ENCODE data around the gene ZNF117.

The ZNF117 gene

DNA sequence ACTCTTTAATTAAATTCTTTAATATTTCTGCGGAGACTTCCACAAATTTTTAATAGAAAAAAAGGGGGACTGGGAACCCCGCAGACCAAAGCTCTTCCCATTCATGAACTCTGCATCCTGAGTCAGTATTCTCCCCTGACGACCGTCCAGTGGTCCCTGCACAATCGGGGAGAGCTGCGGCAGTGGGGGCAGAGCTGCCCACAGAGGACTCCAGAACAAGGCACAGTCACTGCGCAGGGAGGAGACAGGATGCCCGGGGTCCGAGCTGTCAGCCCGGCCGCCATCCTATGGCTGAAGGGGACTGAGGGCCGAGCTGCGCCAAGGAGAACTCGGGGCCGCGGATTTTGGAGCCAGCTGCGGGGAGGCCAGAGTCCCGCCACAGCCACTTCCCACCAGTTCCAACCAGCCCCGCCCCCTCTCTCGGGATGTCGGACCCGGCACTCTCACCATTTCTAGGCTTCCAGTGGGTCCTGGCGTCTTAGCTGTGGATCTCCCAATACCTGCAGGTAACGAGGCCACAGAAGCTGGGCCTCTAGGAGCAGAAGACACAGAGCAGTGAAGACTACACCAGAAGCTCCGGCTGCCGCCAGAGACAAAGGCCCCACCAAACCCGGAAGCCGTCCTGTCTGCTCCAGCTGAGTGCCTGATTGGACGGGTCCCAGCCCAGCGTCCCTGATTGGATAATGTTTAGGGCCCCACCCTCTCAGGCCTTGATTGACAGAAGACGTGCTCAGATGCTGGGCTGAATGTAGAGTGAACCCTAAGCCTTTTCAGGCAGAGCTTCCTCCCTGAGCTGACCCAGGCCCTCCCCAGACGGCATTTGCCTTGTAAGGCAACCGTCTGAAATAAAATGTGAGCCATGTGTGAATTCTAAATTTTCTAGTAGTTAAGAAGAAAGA, 15.5 kb upstream of the ZNF117 start, which contains the start of gene ERV3-1:
TSS of gene ERV3-1 (minus strand) at position 594 of the 899 bp plus-strand sequence. CDS start 13,661 bp downstream, outside the sequence.
- H3K4me3 ChIP-seq (ENCODE audit: low read depth, low read length) = peak within 1 kb of the TSS; percentile 89
- TF ChIP-seq MYC (IDR thresholded peaks at IDR 0.05; ENCODE audit: low read depth, low read length) = no peak
- TF ChIP-seq POLR2A (IDR thresholded peaks at IDR 0.05; ENCODE audit: extremely low read depth, insufficient read length) = peak; percentile 99
- TF ChIP-seq, protein P1, sequence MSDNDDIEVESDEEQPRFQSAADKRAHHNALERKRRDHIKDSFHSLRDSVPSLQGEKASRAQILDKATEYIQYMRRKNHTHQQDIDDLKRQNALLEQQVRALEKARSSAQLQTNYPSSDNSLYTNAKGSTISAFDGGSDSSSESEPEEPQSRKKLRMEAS (IDR thresholded peaks at IDR 0.05; ENCODE audit: low read depth, low read length) = peak; percentile 30; the same call in 1 of the 2 replicates
- TF ChIP-seq, protein P2, sequence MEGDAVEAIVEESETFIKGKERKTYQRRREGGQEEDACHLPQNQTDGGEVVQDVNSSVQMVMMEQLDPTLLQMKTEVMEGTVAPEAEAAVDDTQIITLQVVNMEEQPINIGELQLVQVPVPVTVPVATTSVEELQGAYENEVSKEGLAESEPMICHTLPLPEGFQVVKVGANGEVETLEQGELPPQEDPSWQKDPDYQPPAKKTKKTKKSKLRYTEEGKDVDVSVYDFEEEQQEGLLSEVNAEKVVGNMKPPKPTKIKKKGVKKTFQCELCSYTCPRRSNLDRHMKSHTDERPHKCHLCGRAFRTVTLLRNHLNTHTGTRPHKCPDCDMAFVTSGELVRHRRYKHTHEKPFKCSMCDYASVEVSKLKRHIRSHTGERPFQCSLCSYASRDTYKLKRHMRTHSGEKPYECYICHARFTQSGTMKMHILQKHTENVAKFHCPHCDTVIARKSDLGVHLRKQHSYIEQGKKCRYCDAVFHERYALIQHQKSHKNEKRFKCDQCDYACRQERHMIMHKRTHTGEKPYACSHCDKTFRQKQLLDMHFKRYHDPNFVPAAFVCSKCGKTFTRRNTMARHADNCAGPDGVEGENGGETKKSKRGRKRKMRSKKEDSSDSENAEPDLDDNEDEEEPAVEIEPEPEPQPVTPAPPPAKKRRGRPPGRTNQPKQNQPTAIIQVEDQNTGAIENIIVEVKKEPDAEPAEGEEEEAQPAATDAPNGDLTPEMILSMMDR (IDR thresholded peaks at IDR 0.05; ENCODE audit: low read depth, low read length) = no peak
- peak; percentile 100 for DNase-seq (ENCODE audit: low read depth)

DNA sequence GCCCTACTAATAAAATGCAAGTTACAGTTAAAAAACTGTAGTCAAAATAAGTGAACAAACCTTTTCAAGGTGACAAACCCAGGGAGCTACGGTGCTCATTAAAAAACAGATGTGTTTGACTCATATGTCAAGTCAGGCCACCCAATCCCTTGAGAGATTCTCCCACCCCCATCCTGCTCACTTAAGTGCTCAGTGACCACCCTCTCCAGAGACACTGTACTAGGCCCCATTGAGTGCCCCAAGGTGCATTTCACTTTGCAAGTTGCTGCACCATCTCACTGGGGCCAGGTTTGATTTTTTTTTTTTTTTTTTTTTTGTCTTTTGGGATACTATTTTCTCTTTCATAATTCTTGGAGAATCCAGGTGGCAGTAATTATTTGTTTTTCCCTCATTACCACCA, 13.7 kb upstream of the ZNF117 start:
- DNase-seq (ENCODE audit: low read depth) = peak; percentile 58
- peak overlapping the region; percentile 89 for H3K4me3 ChIP-seq (ENCODE audit: low read depth, low read length)
- TF ChIP-seq, protein P1 (IDR thresholded peaks at IDR 0.05; ENCODE audit: low read depth, low read length) = no peak
- no peak for TF ChIP-seq POLR2A (IDR thresholded peaks at IDR 0.05; ENCODE audit: extremely low read depth, insufficient read length)
- TF ChIP-seq MYC (IDR thresholded peaks at IDR 0.05; ENCODE audit: low read depth, low read length) = no peak
- TF ChIP-seq, protein P2 (IDR thresholded peaks at IDR 0.05; ENCODE audit: low read depth, low read length) = no peak

DNA sequence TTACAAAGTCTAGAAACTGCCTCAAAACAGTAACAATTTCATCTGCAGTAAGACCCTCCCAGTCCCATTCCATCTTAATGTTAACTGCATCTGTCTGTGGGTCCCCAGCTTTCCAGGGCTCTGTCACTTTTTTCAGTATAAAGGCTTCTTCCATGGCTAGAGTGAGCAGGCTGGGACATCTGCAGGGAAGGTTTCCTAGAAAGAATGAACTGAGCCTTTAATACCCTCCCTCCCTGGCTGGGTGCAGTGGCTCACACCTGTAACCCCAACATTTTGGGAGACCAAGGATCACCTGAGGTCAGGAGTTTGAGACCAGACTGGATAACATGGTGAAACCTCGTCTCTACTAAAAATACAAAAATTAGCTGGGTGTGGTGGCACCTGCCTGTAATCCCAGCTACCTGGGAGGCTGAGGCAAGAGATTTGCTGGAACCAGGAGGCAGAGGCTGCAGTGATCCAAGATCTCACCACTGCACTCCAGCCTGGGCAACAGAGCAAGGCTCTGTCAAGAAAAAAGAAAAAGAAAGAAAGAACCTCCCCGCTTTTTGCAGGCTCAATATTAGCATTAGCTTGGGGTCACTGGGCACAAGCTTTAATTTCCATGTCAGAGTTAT, 12.2 kb upstream of the ZNF117 start:
- no peak for DNase-seq (ENCODE audit: low read depth)
- TF ChIP-seq, protein P2 (IDR thresholded peaks at IDR 0.05; ENCODE audit: low read depth, low read length) = no peak
- TF ChIP-seq POLR2A (IDR thresholded peaks at IDR 0.05; ENCODE audit: extremely low read depth, insufficient read length) (no peak), MYC (IDR thresholded peaks at IDR 0.05; ENCODE audit: low read depth, low read length) (no peak)
- TF ChIP-seq, protein P1 (IDR thresholded peaks at IDR 0.05; ENCODE audit: low read depth, low read length) = no peak
- no peak overlapping the region for H3K4me3 ChIP-seq (ENCODE audit: low read depth, low read length)

DNA sequence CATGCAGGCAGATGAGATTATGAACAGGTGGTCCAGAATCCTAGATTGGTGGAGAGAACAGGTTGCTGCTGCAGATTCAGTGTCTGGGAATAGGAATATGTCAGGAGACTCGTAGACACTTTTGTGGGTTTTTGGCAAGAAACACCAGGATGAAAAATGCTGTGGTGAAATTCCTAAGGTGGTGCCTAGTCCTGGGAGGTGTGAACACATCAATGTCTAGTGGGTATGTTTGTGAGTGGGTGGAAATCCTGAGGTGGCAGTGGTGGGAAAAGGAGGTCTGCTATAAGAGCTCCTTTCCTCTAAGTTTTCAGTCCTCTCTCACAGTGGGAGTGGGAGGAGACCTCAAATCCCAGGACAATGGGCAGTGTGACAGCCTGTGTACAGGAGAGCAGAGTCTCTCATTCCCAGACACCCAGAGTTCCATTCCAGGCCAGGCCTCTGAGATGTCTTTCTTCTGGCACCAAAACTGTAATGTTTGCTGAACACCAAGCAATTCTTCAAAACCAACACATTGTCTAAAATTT, 10.5 kb upstream of the ZNF117 start:
- DNase-seq (ENCODE audit: low read depth) = no peak
- TF ChIP-seq POLR2A (IDR thresholded peaks at IDR 0.05; ENCODE audit: extremely low read depth, insufficient read length) (no peak), MYC (IDR thresholded peaks at IDR 0.05; ENCODE audit: low read depth, low read length) (no peak)
- TF ChIP-seq, protein P2 (IDR thresholded peaks at IDR 0.05; ENCODE audit: low read depth, low read length) = no peak
- TF ChIP-seq, protein P1 (IDR thresholded peaks at IDR 0.05; ENCODE audit: low read depth, low read length) = no peak
- H3K4me3 ChIP-seq (ENCODE audit: low read depth, low read length) = no peak overlapping the region

DNA sequence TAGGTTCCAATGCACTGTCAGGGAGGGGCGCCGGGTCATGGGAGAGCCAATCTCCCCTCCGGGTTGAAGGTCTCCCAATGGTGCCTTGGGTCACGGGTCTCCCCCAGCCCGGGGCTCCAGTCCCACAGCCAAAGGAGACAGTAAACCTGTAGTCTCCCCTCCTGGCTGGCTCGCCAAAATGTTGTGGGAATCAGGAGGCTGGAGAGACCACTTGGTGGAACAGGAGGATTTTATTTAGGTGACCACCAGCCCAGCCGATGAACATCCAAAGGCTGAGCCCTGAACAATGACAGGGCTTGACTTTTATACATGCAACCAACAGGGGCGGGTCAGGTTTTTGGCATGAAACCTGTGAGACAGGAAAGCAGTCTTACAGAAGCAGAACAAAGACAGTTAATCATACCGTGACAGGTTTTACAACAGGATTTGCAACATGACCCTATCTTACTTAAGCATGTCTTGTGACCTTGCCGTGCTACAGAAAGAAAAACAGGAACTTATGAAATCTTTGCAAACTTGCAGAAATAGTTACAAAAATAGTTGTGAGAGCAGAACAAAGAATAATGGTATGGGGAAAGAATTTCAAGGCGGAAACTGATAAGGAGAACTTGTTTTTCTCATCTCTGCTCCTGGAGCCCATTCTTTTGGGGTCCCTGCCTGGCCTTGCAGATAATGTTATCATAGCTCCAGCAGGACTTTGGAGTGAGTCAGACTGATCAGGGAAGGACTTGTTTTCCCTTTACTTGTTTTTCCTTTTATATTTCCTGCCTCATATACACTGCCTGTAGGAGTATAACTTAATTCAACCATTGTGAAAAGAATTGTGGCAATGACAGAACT, 8.5 kb upstream of the ZNF117 start:
- DNase-seq (ENCODE audit: low read depth) = peak; percentile 97
- TF ChIP-seq POLR2A (IDR thresholded peaks at IDR 0.05; ENCODE audit: extremely low read depth, insufficient read length) (no peak), MYC (IDR thresholded peaks at IDR 0.05; ENCODE audit: low read depth, low read length) (peak; percentile 55; the same call in 1 of the 2 replicates)
- H3K4me3 ChIP-seq (ENCODE audit: low read depth, low read length) = peak overlapping the region; percentile 12
